Mucosa of stomach (tissue), 1 donor: Measurements from ENCODE around the gene PLCG2.
"Not testable (repeated sequence)": the region's sequence is repeated elsewhere in the genome, so short reads cannot be mapped to it uniquely, and the experiment has no call there.

ENCODE experiments used
- H3K27me3 ChIP-seq: one replicate; pipeline ENCODE4 v1.7.0; 2013; ENCODE audit warnings: mild to moderate bottlenecking, low read length; ENCODE audit not compliant: control insufficient read depth, insufficient read depth
- H3K36me3 ChIP-seq: one replicate; pipeline ENCODE4 v1.7.0; 2013; ENCODE audit warnings: low read length; ENCODE audit not compliant: control insufficient read depth, insufficient read depth
- H3K4me1 ChIP-seq: one replicate; pipeline ENCODE4 v1.7.0; 2013; ENCODE audit warnings: mild to moderate bottlenecking, low read length; ENCODE audit not compliant: control insufficient read depth, insufficient read depth
- H3K4me3 ChIP-seq: one replicate; pipeline ENCODE4 v1.7.0; 2013; ENCODE audit warnings: low read length
- H3K9ac ChIP-seq: one replicate; pipeline ENCODE4 v1.7.0; 2013; ENCODE audit warnings: mild to moderate bottlenecking, low read length, moderate library complexity
- H3K9me3 ChIP-seq: one replicate; pipeline ENCODE4 v1.7.0; 2013; ENCODE audit warnings: mild to moderate bottlenecking, low read length, moderate library complexity; ENCODE audit not compliant: control insufficient read depth
- donor health status: Pancreatic carcinoma.

PLCG2 gene

GRCh38 chr16:81758376-81758775 is 20.7 kb upstream of the PLCG2 start:
- Histone ChIP-seq H3K4me1 (peaks cover 16% of the 10 kb centered on the region), H3K27me3 (no peaks in the 10 kb centered on the region), H3K9me3 (no peaks in the 10 kb centered on the region), H3K4me3 (no peak overlapping the region), H3K36me3 (no peaks in the 10 kb centered on the region), H3K9ac (no peak overlapping the region)

- not testable (repeated sequence) for H3K4me3 ChIP-seq, H3K9me3 ChIP-seq, H3K9ac ChIP-seq, H3K36me3 ChIP-seq, H3K4me1 ChIP-seq
- peaks cover 22% of the 10 kb centered on the region for H3K27me3 ChIP-seq
Observed at GRCh38 chr16:81762322-81762721, 16.8 kb upstream of the PLCG2 start.

- peaks cover 33% of the 10 kb centered on the region for H3K27me3 ChIP-seq
- H3K9me3 ChIP-seq, result no peaks in the 10 kb centered on the region
- no peak overlapping the region for H3K4me3 ChIP-seq
- H3K9ac ChIP-seq, result no peak overlapping the region
- H3K4me1 ChIP-seq, result no peaks in the 10 kb centered on the region
- H3K36me3 ChIP-seq, result no peaks in the 10 kb centered on the region
Observed at GRCh38 chr16:81765111-81765919, 13.8 kb upstream of the PLCG2 start.

- Histone ChIP-seq H3K36me3 (no peaks in the 10 kb centered on the region), H3K9me3 (no peaks in the 10 kb centered on the region), H3K4me3 (no peak overlapping the region), H3K27me3 (peaks cover 33% of the 10 kb centered on the region), H3K4me1 (no peaks in the 10 kb centered on the region), H3K9ac (no peak overlapping the region)
Observed at GRCh38 chr16:81765969-81766368, 13.1 kb upstream of the PLCG2 start.

- Histone ChIP-seq H3K4me1 (no peaks in the 10 kb centered on the region), H3K4me3 (no peak overlapping the region), H3K9ac (no peak overlapping the region), H3K27me3 (peaks cover 40% of the 10 kb centered on the region), H3K9me3 (no peaks in the 10 kb centered on the region), H3K36me3 (no peaks in the 10 kb centered on the region)
Observed at GRCh38 chr16:81767987-81768592, 11.0 kb upstream of the PLCG2 start.

- Histone ChIP-seq H3K4me3 (no peak overlapping the region), H3K9ac (no peak overlapping the region), H3K36me3 (no peaks in the 10 kb centered on the region), H3K4me1 (no peaks in the 10 kb centered on the region), H3K9me3 (no peaks in the 10 kb centered on the region), H3K27me3 (peaks cover 46% of the 10 kb centered on the region)
Observed at GRCh38 chr16:81770008-81770407, 9.1 kb upstream of the PLCG2 start.

- no peak overlapping the region for H3K9ac ChIP-seq
- no peaks in the 10 kb centered on the region for H3K4me1 ChIP-seq
- H3K4me3 ChIP-seq, result no peak overlapping the region
- peaks cover 25% of the 10 kb centered on the region for H3K27me3 ChIP-seq
- H3K36me3 ChIP-seq, result no peaks in the 10 kb centered on the region
- H3K9me3 ChIP-seq, result no peaks in the 10 kb centered on the region
Observed at GRCh38 chr16:81774348-81774747, 4.7 kb upstream of the PLCG2 start.

GRCh38 chr16:81775570-81775969 is 3.5 kb upstream of the PLCG2 start:
- no peak overlapping the region for H3K9ac ChIP-seq
- H3K4me1 ChIP-seq, result peaks cover 7% of the 10 kb centered on the region
- no peaks in the 10 kb centered on the region for H3K36me3 ChIP-seq
- H3K27me3 ChIP-seq, result peaks cover 31% of the 10 kb centered on the region
- H3K9me3 ChIP-seq, result no peaks in the 10 kb centered on the region
- no peak overlapping the region for H3K4me3 ChIP-seq

GRCh38 chr16:81778231-81778630 is 860 bp upstream of the PLCG2 start:
- Histone ChIP-seq H3K9me3 (no peaks in the 10 kb centered on the region), H3K9ac (no peak overlapping the region), H3K4me1 (peaks cover 7% of the 10 kb centered on the region), H3K36me3 (no peaks in the 10 kb centered on the region), H3K27me3 (peaks cover 25% of the 10 kb centered on the region), H3K4me3 (no peak overlapping the region)

- no peak overlapping the region for H3K4me3 ChIP-seq
Observed at GRCh38 chr16:81779536-81780320, 637 bp downstream of the PLCG2 start.

GRCh38 chr16:81780350-81780749 is 1.3 kb downstream of the PLCG2 start:
- Histone ChIP-seq H3K4me1 (peaks cover 23% of the 10 kb centered on the region), H3K9me3 (no peaks in the 10 kb centered on the region), H3K27me3 (peaks cover 27% of the 10 kb centered on the region), H3K9ac (no peak overlapping the region), H3K36me3 (no peaks in the 10 kb centered on the region), H3K4me3 (no peak overlapping the region)

More at GRCh38 chr16:81779536-81780320, 637 bp downstream of the PLCG2 start:
- Histone ChIP-seq H3K27me3 (peaks cover 23% of the 10 kb centered on the region), H3K4me1 (peaks cover 22% of the 10 kb centered on the region), H3K9me3 (no peaks in the 10 kb centered on the region), H3K9ac (peak overlapping the region; percentile 28), H3K36me3 (no peaks in the 10 kb centered on the region)

- Histone ChIP-seq H3K4me1 (peaks cover 23% of the 10 kb centered on the region), H3K4me3 (no peak overlapping the region), H3K36me3 (no peaks in the 10 kb centered on the region), H3K27me3 (peaks cover 30% of the 10 kb centered on the region), H3K9ac (no peak overlapping the region), H3K9me3 (no peaks in the 10 kb centered on the region)
Observed at GRCh38 chr16:81782236-81782635, 3.1 kb downstream of the PLCG2 start.
